Measurements from ENCODE around the gene LGI2. TPM values are rescaled to one million over a fixed set of nuclear protein-coding genes. Genes with fewer than 3 reads are reported as not detected.

LGI2 gene
- total and polyA plus RNA-seq, 9 of the 15 experiments (the other 6 are each of a cell fraction or from before 2014, with no cell fraction given) = 0.03 to 0.07 TPM; not detected in 7

DNA sequence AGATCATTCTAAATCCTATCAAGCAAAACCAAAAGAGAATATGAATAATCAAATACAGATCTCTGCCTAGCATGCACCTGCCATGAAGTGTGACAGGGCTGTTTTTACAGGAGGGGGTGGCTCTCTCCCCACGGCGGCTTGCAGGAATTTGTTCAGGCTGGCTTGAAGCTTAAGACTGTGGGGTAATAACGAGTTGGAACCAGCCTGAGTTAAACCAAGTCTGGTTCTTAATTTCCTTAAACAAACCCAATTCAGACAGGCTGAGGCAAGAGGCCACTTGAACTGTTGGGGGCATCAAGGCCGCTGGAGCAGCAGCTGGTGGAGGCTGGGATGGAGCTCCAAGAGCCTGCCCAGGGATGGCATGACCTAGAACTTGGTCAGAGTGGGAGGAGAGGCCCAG is 45.1 kb upstream of the LGI2 start:
- Histone ChIP-seq H3K4me2 (ENCODE audit: insufficient read depth, low read length) (no peak overlapping the region), H3K79me2 (ENCODE audit: control insufficient read depth, insufficient read depth, low read length) (no peaks in the 10 kb centered on the region), H3K27me3 (ENCODE audit: control insufficient read depth in 2 of 2, insufficient read depth in 2 of 2, low read length in 2 of 2) (peaks cover 9 to 29% of the 10 kb centered on the region in 2 experiments), H3K9me1 (ENCODE audit: control insufficient read depth, insufficient read depth, low read length) (no peaks in the 10 kb centered on the region), H3K27ac (ENCODE audit: extremely low read depth, low read depth, low read length) (no peak overlapping the region), H2AFZ (ENCODE audit: low read depth, low read length) (no peak overlapping the region), H3K9ac (ENCODE audit: insufficient read depth in 1 of 2, low read depth in 2 of 2, low read length in 2 of 2) (no peak overlapping the region), H3K36me3 (ENCODE audit: control insufficient read depth, insufficient read depth, low read length) (no peaks in the 10 kb centered on the region), H3K9me3 (replicated peaks; ENCODE audit: control insufficient read depth, insufficient read depth, low read depth, low read length) (no peaks in the 10 kb centered on the region), H4K20me1 (replicated peaks; ENCODE audit: control insufficient read depth, insufficient read depth, low read length) (no peaks in the 10 kb centered on the region), H3K4me3 (no peak overlapping the region), H3K4me1 (replicated peaks in 1 of 2; ENCODE audit: control insufficient read depth in 2 of 2, insufficient read depth in 2 of 2, low read length in 2 of 2) (no peaks in the 10 kb centered on the region)
- ATAC-seq (peak; percentile 34; the same call in 1 of the 3 replicates), FAIRE-seq (no peak), DNase-seq (ENCODE audit: extremely low read depth in 1 of 4, low spot score in 3 of 4) (no peak)
- CTCF ChIA-PET (ENCODE audit: low intra/inter-chr PET ratio) = no interaction called here
- 5% methylated on average over 4 of the region's 4 CpGs for WGBS (ENCODE audit: insufficient coverage, low coverage, missing lambda C conversion rate)
- BruUV-seq (replicated peaks) = no TSS peak
- POLR2A ChIA-PET = interaction anchor here (0.6 kb wide), 1 partner anchor 11 kb away, joined by 4 read pairs; no protein-coding TSS in a partner anchor
- in situ Hi-C loops (cut with MboI) = no loop called here
- intact Hi-C loops (cut with micrococcal nuclease) = no loop called here
- TF ChIP-seq, protein P1, sequence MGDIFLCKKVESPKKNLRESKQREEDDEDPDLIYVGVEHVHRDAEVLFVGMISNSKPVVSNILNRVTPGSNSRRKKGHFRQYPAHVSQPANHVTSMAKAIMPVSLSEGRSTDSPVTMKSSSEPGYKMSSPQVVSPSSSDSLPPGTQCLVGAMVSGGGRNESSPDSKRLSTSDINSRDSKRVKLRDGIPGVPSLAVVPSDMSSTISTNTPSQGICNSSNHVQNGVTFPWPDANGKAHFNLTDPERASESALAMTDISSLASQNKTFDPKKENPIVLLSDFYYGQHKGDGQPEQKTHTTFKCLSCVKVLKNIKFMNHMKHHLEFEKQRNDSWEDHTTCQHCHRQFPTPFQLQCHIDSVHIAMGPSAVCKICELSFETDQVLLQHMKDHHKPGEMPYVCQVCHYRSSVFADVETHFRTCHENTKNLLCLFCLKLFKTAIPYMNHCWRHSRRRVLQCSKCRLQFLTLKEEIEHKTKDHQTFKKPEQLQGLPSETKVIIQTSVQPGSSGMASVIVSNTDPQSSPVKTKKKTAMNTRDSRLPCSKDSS (IDR thresholded peaks at IDR 0.05; ENCODE audit: low read depth, partially characterized antibody) = no peak
- TF ChIP-seq ZNF766 (CRISPR knock-in tag; conservative IDR thresholded peaks at IDR 0.05) = no peak
- no peak for TF ChIP-seq ZBTB8A (IDR thresholded peaks at IDR 0.05; ENCODE audit: partially characterized antibody)
- TF ChIP-seq GABPB2 (CRISPR knock-in tag; conservative IDR thresholded peaks at IDR 0.05) = no peak
- no peak for TF ChIP-seq MEIS2 (IDR thresholded peaks at IDR 0.05; ENCODE audit: partially characterized antibody)
- TF ChIP-seq, protein P2, sequence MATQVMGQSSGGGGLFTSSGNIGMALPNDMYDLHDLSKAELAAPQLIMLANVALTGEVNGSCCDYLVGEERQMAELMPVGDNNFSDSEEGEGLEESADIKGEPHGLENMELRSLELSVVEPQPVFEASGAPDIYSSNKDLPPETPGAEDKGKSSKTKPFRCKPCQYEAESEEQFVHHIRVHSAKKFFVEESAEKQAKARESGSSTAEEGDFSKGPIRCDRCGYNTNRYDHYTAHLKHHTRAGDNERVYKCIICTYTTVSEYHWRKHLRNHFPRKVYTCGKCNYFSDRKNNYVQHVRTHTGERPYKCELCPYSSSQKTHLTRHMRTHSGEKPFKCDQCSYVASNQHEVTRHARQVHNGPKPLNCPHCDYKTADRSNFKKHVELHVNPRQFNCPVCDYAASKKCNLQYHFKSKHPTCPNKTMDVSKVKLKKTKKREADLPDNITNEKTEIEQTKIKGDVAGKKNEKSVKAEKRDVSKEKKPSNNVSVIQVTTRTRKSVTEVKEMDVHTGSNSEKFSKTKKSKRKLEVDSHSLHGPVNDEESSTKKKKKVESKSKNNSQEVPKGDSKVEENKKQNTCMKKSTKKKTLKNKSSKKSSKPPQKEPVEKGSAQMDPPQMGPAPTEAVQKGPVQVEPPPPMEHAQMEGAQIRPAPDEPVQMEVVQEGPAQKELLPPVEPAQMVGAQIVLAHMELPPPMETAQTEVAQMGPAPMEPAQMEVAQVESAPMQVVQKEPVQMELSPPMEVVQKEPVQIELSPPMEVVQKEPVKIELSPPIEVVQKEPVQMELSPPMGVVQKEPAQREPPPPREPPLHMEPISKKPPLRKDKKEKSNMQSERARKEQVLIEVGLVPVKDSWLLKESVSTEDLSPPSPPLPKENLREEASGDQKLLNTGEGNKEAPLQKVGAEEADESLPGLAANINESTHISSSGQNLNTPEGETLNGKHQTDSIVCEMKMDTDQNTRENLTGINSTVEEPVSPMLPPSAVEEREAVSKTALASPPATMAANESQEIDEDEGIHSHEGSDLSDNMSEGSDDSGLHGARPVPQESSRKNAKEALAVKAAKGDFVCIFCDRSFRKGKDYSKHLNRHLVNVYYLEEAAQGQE (IDR thresholded peaks at IDR 0.05; ENCODE audit: borderline replicate concordance) = no peak
- TF ChIP-seq, protein P2 (CRISPR knock-in tag; IDR thresholded peaks at IDR 0.05; ENCODE audit: low read depth) = no peak
- TF ChIP-seq, protein P3, sequence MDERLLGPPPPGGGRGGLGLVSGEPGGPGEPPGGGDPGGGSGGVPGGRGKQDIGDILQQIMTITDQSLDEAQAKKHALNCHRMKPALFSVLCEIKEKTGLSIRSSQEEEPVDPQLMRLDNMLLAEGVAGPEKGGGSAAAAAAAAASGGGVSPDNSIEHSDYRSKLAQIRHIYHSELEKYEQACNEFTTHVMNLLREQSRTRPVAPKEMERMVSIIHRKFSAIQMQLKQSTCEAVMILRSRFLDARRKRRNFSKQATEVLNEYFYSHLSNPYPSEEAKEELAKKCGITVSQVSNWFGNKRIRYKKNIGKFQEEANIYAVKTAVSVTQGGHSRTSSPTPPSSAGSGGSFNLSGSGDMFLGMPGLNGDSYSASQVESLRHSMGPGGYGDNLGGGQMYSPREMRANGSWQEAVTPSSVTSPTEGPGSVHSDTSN (CRISPR knock-in tag; IDR thresholded peaks at IDR 0.05; ENCODE audit: low read depth) = no peak
- TF ChIP-seq, protein P3 (tag; conservative IDR thresholded peaks at IDR 0.05; ENCODE audit: low read depth) = no peak
